Caco-2 (cell line): ENCODE measurements around the gene NUP88. TPM values are rescaled to one million over a fixed set of nuclear protein-coding genes. Genes with fewer than 3 reads are reported as not detected.

Source experiments
- BruUV-seq: library from RNA; stranded (reverse); fragments of 400-500 nt; replicated peaks from 2 replicates; lab custom pipeline; 2021; lab: Mats Ljungman, UMichigan
- CTCF ChIA-PET: fragments of 300-600 bp; sonication (Branson Sonifier 250); formaldehyde crosslinking; loops from one replicate; lab custom pipeline; 2022; ENCODE audit warnings: antibody characterized with exemption; lab: Charles Lee
- POLR2A ChIA-PET: fragments of 300-600 bp; sonication (Branson Sonifier 250); formaldehyde crosslinking; loops from one replicate; lab custom pipeline; 2022; ENCODE audit warnings: antibody characterized with exemption; lab: Charles Lee
- DNase-seq, 2 experiments: peaks; one replicate each; pipeline versions ENCODE4 v3.0.0 to v3.0.0-alpha.2; 2020 to 2022
- H3K27me3 ChIP-seq: replicated peaks from 2 replicates; pipeline ENCODE4 v1.6.0; 2011; ENCODE audit warnings: low read length; ENCODE audit not compliant: control insufficient read depth, insufficient read depth
- H3K36me3 ChIP-seq: 2 replicates; pipeline ENCODE4 v1.5.1; 2011; ENCODE audit warnings: low read length; ENCODE audit not compliant: control insufficient read depth, insufficient read depth
- H3K4me1 ChIP-seq: fragments of 250-450 bp; sonication (Bioruptor Pico); 2 replicates; pipeline ENCODE4 v1.5.1; 2020; ENCODE audit warnings: mild to moderate bottlenecking
- H3K4me3 ChIP-seq: 2 replicates; pipeline ENCODE4 v1.5.1; 2011; ENCODE audit warnings: low read depth, mild to moderate bottlenecking, control low read depth, low read length
- H3K9me3 ChIP-seq: fragments of 250-450 bp; sonication (Bioruptor Pico); 2 replicates; pipeline ENCODE4 v1.5.1; 2020; ENCODE audit warnings: mild to moderate bottlenecking, moderate library complexity
- H3K27ac Mint-ChIP-seq: one replicate; pipeline ENCODE4 v1.8.0; 2022; ENCODE audit warnings: mixed read lengths; ENCODE audit not compliant: unreplicated experiment
- H3K27me3 Mint-ChIP-seq: one replicate; pipeline ENCODE4 v1.8.0; 2022; ENCODE audit warnings: mixed read lengths; ENCODE audit not compliant: insufficient read depth, unreplicated experiment
- H3K36me3 Mint-ChIP-seq: one replicate; pipeline ENCODE4 v1.8.0; 2022; ENCODE audit warnings: mild to moderate bottlenecking, mixed read lengths; ENCODE audit not compliant: insufficient read depth, unreplicated experiment
- H3K4me1 Mint-ChIP-seq: one replicate; pipeline ENCODE4 v1.8.0; 2022; ENCODE audit warnings: low read depth, mixed read lengths; ENCODE audit not compliant: unreplicated experiment
- H3K4me3 Mint-ChIP-seq: one replicate; pipeline ENCODE4 v1.8.0; 2022; ENCODE audit warnings: mild to moderate bottlenecking, moderate library complexity, mixed read lengths; ENCODE audit not compliant: unreplicated experiment
- H3K9me3 Mint-ChIP-seq: one replicate; pipeline ENCODE4 v1.8.0; 2022; ENCODE audit warnings: mixed read lengths; ENCODE audit not compliant: unreplicated experiment
- intact Hi-C: fragments of 100-400 bp; cut with micrococcal nuclease; formaldehyde crosslinking; loops from one replicate; pipeline ENCODE4 v1.10.0; 2022; ENCODE audit not compliant: unreplicated experiment
- total RNA-seq: library from RNA; stranded (reverse); gene quantifications from 2 replicates; pipeline ENCODE4 v1.2.3, GENCODE V29; 2022
- TF ChIP-seq, protein P1 (sequence below), 2 experiments: fragments of 200-600 bp in 1 of 2; IDR thresholded peaks; 1 replicate in 1 of 2; 2 replicates in 1 of 2; pipeline versions ENCODE4 v1.5.1 to v1.8.0; 2011 to 2022; ENCODE audit warnings: antibody characterized with exemption in 1 of 2, control low read depth in 1 of 2, inconsistent platforms in 1 of 2, low read depth in 1 of 2, low read length in 1 of 2, mild to moderate bottlenecking in 1 of 2, moderate library complexity in 1 of 2; ENCODE audit not compliant: insufficient read depth in 1 of 2, severe bottlenecking in 1 of 2, unreplicated experiment in 1 of 2

NUP88 gene
- total RNA-seq, 1 experiment from 2014 or later, result 52.3 TPM

DNA sequence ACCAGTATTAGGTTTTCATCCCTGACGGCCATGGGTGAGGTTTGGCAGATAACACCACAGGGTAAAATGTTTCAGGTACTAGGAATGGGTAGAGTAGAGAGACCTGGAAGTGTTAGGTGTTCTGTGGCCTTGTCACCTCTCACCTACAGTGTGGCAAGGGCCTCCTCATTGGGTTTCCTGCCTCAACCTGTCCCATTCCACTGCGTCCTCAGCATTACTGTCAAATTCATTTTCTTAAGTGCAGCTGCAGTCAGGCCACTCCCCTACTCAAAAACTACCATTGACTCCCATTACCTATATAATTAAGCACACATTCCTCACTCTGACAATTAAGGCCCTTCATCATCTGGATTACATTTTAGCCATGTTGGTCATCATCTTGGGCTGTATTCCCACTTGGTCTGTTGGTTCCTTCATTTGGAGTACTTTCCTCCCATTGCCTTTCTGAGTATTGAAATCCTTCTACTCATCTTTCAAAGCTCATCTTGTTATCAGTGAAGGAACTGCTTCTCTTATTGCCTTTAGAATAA, 64.5 kb downstream of the NUP88 start:
- no TSS peak for BruUV-seq
- H3K4me1 Mint-ChIP-seq, result no peaks in the 10 kb centered on the region
- peaks cover 15% of the 10 kb centered on the region for H3K36me3 Mint-ChIP-seq
- Histone ChIP-seq H3K27me3 (no peaks in the 10 kb centered on the region), H3K36me3 (no peaks in the 10 kb centered on the region), H3K4me1 (no peaks in the 10 kb centered on the region), H3K4me3 (no peak overlapping the region), H3K9me3 (no peaks in the 10 kb centered on the region)
- H3K27me3 Mint-ChIP-seq, result no peaks in the 10 kb centered on the region
- no peak overlapping the region for H3K27ac Mint-ChIP-seq
- ChIA-PET CTCF (no interaction called here), POLR2A (no interaction called here)
- H3K9me3 Mint-ChIP-seq, result no peaks in the 10 kb centered on the region
- intact Hi-C loops, result no loop called here
- TF ChIP-seq, protein P1, sequence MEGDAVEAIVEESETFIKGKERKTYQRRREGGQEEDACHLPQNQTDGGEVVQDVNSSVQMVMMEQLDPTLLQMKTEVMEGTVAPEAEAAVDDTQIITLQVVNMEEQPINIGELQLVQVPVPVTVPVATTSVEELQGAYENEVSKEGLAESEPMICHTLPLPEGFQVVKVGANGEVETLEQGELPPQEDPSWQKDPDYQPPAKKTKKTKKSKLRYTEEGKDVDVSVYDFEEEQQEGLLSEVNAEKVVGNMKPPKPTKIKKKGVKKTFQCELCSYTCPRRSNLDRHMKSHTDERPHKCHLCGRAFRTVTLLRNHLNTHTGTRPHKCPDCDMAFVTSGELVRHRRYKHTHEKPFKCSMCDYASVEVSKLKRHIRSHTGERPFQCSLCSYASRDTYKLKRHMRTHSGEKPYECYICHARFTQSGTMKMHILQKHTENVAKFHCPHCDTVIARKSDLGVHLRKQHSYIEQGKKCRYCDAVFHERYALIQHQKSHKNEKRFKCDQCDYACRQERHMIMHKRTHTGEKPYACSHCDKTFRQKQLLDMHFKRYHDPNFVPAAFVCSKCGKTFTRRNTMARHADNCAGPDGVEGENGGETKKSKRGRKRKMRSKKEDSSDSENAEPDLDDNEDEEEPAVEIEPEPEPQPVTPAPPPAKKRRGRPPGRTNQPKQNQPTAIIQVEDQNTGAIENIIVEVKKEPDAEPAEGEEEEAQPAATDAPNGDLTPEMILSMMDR (IDR thresholded peaks at IDR 0.05; ENCODE audit: insufficient read depth in 1 of 2, low read depth in 1 of 2, low read length in 1 of 2, severe bottlenecking in 1 of 2, unreplicated experiment in 1 of 2), result no peak
- H3K4me3 Mint-ChIP-seq, result no peak overlapping the region
- DNase-seq, result no peak

DNA sequence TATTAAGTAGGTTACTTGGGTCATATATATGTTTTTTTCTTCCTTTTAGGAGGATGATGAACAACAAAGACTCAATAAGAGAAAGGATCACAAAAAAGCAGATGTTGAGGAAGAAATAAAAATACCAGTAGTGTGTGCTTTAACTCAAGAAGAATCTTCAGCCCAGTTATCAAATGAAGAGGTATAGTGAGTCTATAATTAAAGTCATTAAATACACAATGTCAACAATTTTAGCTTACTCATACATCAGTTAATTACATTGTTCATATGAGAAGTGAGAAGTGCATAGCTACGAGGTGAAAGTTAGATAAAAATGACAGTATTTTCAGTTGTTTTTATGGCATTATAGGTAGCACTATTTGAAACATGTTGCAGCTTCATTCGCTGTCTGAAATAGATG, 65.2 kb downstream of the NUP88 start:
- H3K36me3 Mint-ChIP-seq, result peaks cover 15% of the 10 kb centered on the region
- intact Hi-C loops, result no loop called here
- H3K27ac Mint-ChIP-seq, result no peak overlapping the region
- H3K4me1 Mint-ChIP-seq, result no peaks in the 10 kb centered on the region
- H3K9me3 ChIP-seq, result no peaks in the 10 kb centered on the region
- DNase-seq, result no peak
- POLR2A ChIA-PET, result no interaction called here
- TF ChIP-seq, protein P1 (IDR thresholded peaks at IDR 0.05; ENCODE audit: insufficient read depth in 1 of 2, low read depth in 1 of 2, low read length in 1 of 2, severe bottlenecking in 1 of 2, unreplicated experiment in 1 of 2), result no peak
- no peak overlapping the region for H3K4me3 Mint-ChIP-seq
- CTCF ChIA-PET, result no interaction called here
- H3K27me3 ChIP-seq, result no peaks in the 10 kb centered on the region
- no peaks in the 10 kb centered on the region for H3K4me1 ChIP-seq
- H3K9me3 Mint-ChIP-seq, result no peaks in the 10 kb centered on the region
- H3K4me3 ChIP-seq, result no peak overlapping the region
- BruUV-seq, result no TSS peak
- H3K27me3 Mint-ChIP-seq, result no peaks in the 10 kb centered on the region
- H3K36me3 ChIP-seq, result no peaks in the 10 kb centered on the region

DNA sequence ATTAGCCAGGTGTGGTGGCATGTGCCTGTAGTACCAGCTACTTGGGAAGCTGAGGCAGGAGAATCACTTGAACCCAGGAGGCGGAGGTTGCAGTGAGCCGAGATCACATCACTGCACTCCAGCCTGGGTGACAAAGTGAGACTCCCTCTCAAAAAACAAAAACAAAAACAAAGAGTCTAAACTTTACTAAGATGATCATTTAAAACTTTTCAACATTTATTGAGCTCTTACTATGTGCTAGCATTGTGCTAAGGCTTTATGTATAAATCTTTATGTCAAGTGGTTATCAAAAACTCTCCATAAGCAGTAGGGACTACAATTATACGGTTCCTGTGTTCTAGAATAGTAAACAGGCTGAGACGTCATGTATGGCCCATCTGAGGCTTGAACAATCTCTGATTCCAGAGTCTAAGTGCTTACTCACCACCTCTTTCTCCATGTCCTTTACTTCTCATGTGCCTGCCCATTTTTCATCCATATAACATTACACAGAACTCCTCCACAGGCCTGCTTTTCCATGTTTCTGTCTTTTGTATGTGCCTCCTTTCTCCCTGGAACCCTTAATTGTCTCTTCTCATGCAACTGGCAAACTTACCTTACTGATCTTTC, 66.7 kb downstream of the NUP88 start:
- CTCF ChIA-PET, result no interaction called here

More for the DNA sequence above, 66.7 kb downstream of the NUP88 start:
- Mint-ChIP-seq H3K27me3 (no peaks in the 10 kb centered on the region), H3K4me3 (no peak overlapping the region), H3K4me1 (no peaks in the 10 kb centered on the region), H3K27ac (no peak overlapping the region), H3K36me3 (peaks cover 26% of the 10 kb centered on the region), H3K9me3 (no peaks in the 10 kb centered on the region)
- Histone ChIP-seq H3K27me3 (no peaks in the 10 kb centered on the region), H3K4me3 (no peak overlapping the region), H3K9me3 (no peaks in the 10 kb centered on the region), H3K4me1 (no peaks in the 10 kb centered on the region), H3K36me3 (no peaks in the 10 kb centered on the region)
- DNase-seq, result no peak
- TF ChIP-seq, protein P1 (IDR thresholded peaks at IDR 0.05; ENCODE audit: insufficient read depth in 1 of 2, low read depth in 1 of 2, low read length in 1 of 2, severe bottlenecking in 1 of 2, unreplicated experiment in 1 of 2), result no peak
- BruUV-seq, result no TSS peak
- POLR2A ChIA-PET, result no interaction called here
- intact Hi-C loops, result no loop called here
